ENCODE data around the gene OOSP1.

OOSP1 gene

GRCh38 chr11:59960502-59961381 is 22.5 kb downstream of the OOSP1 start:
- no peak for DNase-seq (ENCODE audit: low spot score)
- no peak for TF ChIP-seq CTCF (IDR thresholded peaks at IDR 0.05; ENCODE audit: extremely low read depth, missing control alignments)

GRCh38 chr11:59962107-59962482 is 23.9 kb downstream of the OOSP1 start:
- TF ChIP-seq CTCF (IDR thresholded peaks at IDR 0.05; ENCODE audit: extremely low read depth, missing control alignments): no peak
- DNase-seq (ENCODE audit: low spot score): no peak

DNA sequence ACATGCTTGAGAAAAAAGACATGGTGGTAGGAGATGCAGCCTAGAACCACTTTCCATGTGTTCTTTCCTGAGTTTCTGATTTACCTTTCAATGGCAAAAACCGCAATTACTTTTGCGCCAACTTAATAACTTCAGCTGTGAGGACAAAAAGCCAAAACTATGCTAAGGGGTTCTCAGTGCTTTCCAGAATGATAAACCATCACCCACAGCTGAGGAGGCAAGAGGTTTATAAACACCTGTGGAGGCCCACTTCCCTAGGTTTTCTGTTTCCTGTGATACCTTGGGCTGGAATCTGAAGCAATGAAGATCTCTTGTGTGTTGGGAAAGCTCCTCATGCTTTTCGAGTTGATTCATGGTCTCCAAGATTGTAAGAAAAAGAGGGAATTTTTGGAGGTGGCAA is 25.5 kb downstream of the OOSP1 start, which contains the start of gene OOSP4A:
Gene OOSP4A (plus strand): TSS at position 301 of the 400 bp plus-strand sequence. CDS start 0 bp downstream, at position 301.
- no peak for DNase-seq (ENCODE audit: low spot score)
- TF ChIP-seq CTCF (IDR thresholded peaks at IDR 0.05; ENCODE audit: extremely low read depth, missing control alignments): no peak

GRCh38 chr11:59965424-59965823 is 27.2 kb downstream of the OOSP1 start:
- no peak for TF ChIP-seq CTCF (IDR thresholded peaks at IDR 0.05; ENCODE audit: extremely low read depth, missing control alignments)
- DNase-seq (ENCODE audit: low spot score): no peak

DNA sequence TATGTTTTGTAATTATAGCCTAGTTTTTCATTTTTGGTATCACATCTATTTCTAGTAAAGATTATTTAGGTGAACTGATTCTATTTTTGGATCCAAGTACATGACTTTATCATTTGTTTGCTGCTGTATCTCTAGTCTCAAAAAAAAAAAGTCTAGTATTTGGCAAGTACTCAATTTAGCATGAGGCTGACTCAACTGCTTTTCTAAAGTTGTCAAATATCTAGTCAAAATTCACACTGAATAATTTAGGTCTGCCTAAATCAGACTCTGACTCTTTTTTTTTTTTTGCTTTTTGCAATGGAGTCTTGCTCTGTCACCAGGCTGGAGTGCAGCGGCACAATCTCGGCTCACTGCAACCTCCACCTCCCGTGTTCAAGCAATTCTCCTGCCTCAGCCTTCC is 28.0 kb downstream of the OOSP1 start:
- TF ChIP-seq CTCF (IDR thresholded peaks at IDR 0.05; ENCODE audit: extremely low read depth, missing control alignments): no peak
- no peak for DNase-seq (ENCODE audit: low spot score)

GRCh38 chr11:59967677-59968394 is 29.6 kb downstream of the OOSP1 start:
- no peak for DNase-seq (ENCODE audit: low spot score)
- no peak for TF ChIP-seq CTCF (IDR thresholded peaks at IDR 0.05; ENCODE audit: extremely low read depth, missing control alignments)

- DNase-seq (ENCODE audit: low spot score): no peak
- TF ChIP-seq CTCF (IDR thresholded peaks at IDR 0.05; ENCODE audit: extremely low read depth, missing control alignments): no peak
Measured at GRCh38 chr11:59968395-59968783, 30.2 kb downstream of the OOSP1 start.
